Measurements from ENCODE around the gene TBCC. TPM values are rescaled to one million over a fixed set of nuclear protein-coding genes. Genes with fewer than 3 reads are reported as not detected.

Gene TBCC
- total and polyA plus RNA-seq, 10 of the 15 experiments (the other 5 are each of a cell fraction or from before 2014, with no cell fraction given), result 2.5 to 41.9 (median 20.3) TPM

DNA sequence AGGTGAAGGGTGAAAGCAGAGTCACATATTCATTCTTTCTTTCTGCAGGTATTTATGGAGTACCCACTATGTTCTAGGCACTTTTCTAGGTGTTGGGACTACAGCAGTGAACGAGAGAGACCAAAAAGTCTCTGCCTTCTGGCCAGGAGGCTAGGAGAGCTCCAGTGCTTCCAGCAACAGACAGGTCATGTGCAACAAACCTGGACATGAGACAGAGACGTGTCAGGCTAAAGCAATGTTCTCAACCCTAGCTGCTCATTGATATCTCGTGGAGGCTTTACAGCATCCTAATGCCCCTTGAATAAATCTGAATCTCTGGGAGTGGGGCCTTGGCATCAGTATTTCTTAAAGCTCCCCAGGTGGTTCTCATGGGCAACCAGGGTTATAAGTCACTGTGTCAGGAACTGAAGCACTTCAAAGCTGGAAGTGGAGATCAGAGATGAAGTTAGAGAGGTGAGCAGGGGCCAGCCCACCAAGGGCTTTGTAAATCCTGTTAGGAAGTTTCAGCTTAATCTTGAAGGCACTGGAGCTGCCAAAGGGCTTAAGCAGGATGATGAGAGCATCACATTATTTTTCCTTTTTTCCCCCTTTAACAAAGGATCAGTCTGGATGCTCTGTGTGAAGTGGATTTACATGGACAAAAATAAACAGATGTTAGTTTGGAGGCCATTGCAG is 13.0 kb upstream of the TBCC start:
- DNase-seq (ENCODE audit: low read depth, low spot score) (no peak), ATAC-seq (no peak), FAIRE-seq (no peak)
- ChIA-PET SMC1A (ENCODE audit: uncharacterized antibody, unreplicated experiment) (interaction anchor here (1.6 kb wide), 1 partner anchor 10 kb away, joined by 3 read pairs; no protein-coding TSS in a partner anchor), RAD21 (ENCODE audit: unreplicated experiment) (interaction anchor here (1.4 kb wide), 1 partner anchor 11 kb away, joined by 5 read pairs; no protein-coding TSS in a partner anchor), POLR2A (interaction anchor here (0.9 to 1.8 kb wide), 3 partner anchors 11 to 30 kb away, joined by 3 to 10 read pairs (median 4); no protein-coding TSS in a partner anchor), CTCF (interaction anchor here (0.8 kb wide), 1 partner anchor 124 kb away, joined by 3 read pairs; no protein-coding TSS in a partner anchor)
- Histone ChIP-seq H3K9me3 (replicated peaks; ENCODE audit: control insufficient read depth, insufficient read depth, low read length) (no peaks in the 10 kb centered on the region), H3K27me3 (replicated peaks in 1 of 2; ENCODE audit: control insufficient read depth in 2 of 2, insufficient read depth in 2 of 2, low read length in 1 of 2) (no peaks in the 10 kb centered on the region), H3K79me2 (ENCODE audit: control insufficient read depth, insufficient read depth, low read length) (no peaks in the 10 kb centered on the region), H2AFZ (ENCODE audit: control insufficient read depth, low read depth, low read length) (no peak overlapping the region), H4K20me1 (ENCODE audit: control insufficient read depth, insufficient read depth) (no peaks in the 10 kb centered on the region), H3K4me3 (no peak overlapping the region), H3K4me2 (ENCODE audit: control insufficient read depth, insufficient read depth) (no peak overlapping the region), H3K4me1 (ENCODE audit: control insufficient read depth, insufficient read depth, low read length) (no peaks in the 10 kb centered on the region), H3K27ac (ENCODE audit: control insufficient read depth, insufficient read depth) (no peak overlapping the region), H3K36me3 (ENCODE audit: control insufficient read depth in 2 of 2, insufficient read depth in 2 of 2, low read length in 1 of 2) (no peaks in the 10 kb centered on the region; a peak in 1 of 4 replicates), H3K9ac (ENCODE audit: control insufficient read depth, insufficient read depth, low read length) (no peak overlapping the region)
- intact Hi-C loops (cut with micrococcal nuclease; ENCODE audit: unreplicated experiment) (no loop called here), in situ Hi-C loops (cut with MboI) (no loop called here)
- WGBS (ENCODE audit: insufficient coverage, insufficient replicate concordance, low lambda C conversion rate, missing lambda C conversion rate), result 97% methylated on average over 3 of the region's 3 CpGs
- no TSS peak for BruUV-seq (replicated peaks)
- TF ChIP-seq WRNIP1 (IDR thresholded peaks at IDR 0.05; ENCODE audit: borderline replicate concordance, low read depth, low read length) (no peak), ZNF207 (IDR thresholded peaks at IDR 0.05; ENCODE audit: borderline replicate concordance) (no peak), CREB1 (IDR thresholded peaks at IDR 0.05; ENCODE audit: low read depth) (no peak), NR2C2 (IDR thresholded peaks at IDR 0.05; ENCODE audit: borderline replicate concordance, control insufficient read depth, insufficient read length, low read depth) (no peak), EZH2 (IDR thresholded peaks at IDR 0.05; ENCODE audit: borderline replicate concordance, control insufficient read depth, low read depth, low read length) (no peak), HDGF (IDR thresholded peaks at IDR 0.05) (no peak), GATAD2B (conservative IDR thresholded peaks at IDR 0.05; ENCODE audit: low read depth) (no peak), TBL1XR1 (IDR thresholded peaks at IDR 0.05; ENCODE audit: low read depth, low read length) (no peak), NBN (IDR thresholded peaks at IDR 0.05) (no peak), ZNF217 (IDR thresholded peaks at IDR 0.05) (no peak), FOS (IDR thresholded peaks at IDR 0.05; ENCODE audit: borderline replicate concordance, extremely low read depth, insufficient read length) (no peak), KDM1A (IDR thresholded peaks at IDR 0.05; ENCODE audit: borderline replicate concordance) (no peak)
- TF ChIP-seq, protein P1, sequence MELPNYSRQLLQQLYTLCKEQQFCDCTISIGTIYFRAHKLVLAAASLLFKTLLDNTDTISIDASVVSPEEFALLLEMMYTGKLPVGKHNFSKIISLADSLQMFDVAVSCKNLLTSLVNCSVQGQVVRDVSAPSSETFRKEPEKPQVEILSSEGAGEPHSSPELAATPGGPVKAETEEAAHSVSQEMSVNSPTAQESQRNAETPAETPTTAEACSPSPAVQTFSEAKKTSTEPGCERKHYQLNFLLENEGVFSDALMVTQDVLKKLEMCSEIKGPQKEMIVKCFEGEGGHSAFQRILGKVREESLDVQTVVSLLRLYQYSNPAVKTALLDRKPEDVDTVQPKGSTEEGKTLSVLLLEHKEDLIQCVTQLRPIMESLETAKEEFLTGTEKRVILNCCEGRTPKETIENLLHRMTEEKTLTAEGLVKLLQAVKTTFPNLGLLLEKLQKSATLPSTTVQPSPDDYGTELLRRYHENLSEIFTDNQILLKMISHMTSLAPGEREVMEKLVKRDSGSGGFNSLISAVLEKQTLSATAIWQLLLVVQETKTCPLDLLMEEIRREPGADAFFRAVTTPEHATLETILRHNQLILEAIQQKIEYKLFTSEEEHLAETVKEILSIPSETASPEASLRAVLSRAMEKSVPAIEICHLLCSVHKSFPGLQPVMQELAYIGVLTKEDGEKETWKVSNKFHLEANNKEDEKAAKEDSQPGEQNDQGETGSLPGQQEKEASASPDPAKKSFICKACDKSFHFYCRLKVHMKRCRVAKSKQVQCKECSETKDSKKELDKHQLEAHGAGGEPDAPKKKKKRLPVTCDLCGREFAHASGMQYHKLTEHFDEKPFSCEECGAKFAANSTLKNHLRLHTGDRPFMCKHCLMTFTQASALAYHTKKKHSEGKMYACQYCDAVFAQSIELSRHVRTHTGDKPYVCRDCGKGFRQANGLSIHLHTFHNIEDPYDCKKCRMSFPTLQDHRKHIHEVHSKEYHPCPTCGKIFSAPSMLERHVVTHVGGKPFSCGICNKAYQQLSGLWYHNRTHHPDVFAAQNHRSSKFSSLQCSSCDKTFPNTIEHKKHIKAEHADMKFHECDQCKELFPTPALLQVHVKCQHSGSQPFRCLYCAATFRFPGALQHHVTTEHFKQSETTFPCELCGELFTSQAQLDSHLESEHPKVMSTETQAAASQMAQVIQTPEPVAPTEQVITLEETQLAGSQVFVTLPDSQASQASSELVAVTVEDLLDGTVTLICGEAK (IDR thresholded peaks at IDR 0.05; ENCODE audit: borderline replicate concordance), result no peak
- TF ChIP-seq, protein P2, sequence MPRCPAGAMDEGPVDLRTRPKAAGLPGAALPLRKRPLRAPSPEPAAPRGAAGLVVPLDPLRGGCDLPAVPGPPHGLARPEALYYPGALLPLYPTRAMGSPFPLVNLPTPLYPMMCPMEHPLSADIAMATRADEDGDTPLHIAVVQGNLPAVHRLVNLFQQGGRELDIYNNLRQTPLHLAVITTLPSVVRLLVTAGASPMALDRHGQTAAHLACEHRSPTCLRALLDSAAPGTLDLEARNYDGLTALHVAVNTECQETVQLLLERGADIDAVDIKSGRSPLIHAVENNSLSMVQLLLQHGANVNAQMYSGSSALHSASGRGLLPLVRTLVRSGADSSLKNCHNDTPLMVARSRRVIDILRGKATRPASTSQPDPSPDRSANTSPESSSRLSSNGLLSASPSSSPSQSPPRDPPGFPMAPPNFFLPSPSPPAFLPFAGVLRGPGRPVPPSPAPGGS (IDR thresholded peaks at IDR 0.05; ENCODE audit: borderline replicate concordance, insufficient read depth, low read depth, low read length, poor library complexity, severe bottlenecking), result no peak
- TF ChIP-seq, protein P3, sequence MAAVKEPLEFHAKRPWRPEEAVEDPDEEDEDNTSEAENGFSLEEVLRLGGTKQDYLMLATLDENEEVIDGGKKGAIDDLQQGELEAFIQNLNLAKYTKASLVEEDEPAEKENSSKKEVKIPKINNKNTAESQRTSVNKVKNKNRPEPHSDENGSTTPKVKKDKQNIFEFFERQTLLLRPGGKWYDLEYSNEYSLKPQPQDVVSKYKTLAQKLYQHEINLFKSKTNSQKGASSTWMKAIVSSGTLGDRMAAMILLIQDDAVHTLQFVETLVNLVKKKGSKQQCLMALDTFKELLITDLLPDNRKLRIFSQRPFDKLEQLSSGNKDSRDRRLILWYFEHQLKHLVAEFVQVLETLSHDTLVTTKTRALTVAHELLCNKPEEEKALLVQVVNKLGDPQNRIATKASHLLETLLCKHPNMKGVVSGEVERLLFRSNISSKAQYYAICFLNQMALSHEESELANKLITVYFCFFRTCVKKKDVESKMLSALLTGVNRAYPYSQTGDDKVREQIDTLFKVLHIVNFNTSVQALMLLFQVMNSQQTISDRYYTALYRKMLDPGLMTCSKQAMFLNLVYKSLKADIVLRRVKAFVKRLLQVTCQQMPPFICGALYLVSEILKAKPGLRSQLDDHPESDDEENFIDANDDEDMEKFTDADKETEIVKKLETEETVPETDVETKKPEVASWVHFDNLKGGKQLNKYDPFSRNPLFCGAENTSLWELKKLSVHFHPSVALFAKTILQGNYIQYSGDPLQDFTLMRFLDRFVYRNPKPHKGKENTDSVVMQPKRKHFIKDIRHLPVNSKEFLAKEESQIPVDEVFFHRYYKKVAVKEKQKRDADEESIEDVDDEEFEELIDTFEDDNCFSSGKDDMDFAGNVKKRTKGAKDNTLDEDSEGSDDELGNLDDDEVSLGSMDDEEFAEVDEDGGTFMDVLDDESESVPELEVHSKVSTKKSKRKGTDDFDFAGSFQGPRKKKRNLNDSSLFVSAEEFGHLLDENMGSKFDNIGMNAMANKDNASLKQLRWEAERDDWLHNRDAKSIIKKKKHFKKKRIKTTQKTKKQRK (IDR thresholded peaks at IDR 0.05; ENCODE audit: low read depth, low read length), result no peak
